ENCODE results near the gene CHPF2.

DNA sequence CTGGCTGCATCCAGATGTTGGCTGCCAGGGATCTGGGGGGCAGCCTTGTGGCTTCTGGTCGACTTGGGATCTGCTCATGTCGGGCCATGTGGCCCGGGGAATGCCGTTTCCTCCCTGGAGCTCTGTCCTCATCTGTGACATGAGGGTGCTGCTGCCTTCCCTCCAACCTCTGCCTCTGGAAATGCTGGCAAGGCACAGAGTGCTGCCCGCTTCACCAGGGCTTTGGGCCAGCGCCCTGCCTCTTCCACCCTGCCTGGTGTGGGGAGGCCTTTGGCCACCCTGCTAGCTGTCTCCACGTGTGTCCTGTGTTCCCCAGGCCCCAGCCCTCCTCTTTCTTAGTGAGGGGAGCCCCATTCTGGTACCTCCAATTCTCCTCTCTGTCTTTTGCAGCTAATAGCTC, 22.0 kb downstream of the CHPF2 start:
- TF ChIP-seq, protein P1, sequence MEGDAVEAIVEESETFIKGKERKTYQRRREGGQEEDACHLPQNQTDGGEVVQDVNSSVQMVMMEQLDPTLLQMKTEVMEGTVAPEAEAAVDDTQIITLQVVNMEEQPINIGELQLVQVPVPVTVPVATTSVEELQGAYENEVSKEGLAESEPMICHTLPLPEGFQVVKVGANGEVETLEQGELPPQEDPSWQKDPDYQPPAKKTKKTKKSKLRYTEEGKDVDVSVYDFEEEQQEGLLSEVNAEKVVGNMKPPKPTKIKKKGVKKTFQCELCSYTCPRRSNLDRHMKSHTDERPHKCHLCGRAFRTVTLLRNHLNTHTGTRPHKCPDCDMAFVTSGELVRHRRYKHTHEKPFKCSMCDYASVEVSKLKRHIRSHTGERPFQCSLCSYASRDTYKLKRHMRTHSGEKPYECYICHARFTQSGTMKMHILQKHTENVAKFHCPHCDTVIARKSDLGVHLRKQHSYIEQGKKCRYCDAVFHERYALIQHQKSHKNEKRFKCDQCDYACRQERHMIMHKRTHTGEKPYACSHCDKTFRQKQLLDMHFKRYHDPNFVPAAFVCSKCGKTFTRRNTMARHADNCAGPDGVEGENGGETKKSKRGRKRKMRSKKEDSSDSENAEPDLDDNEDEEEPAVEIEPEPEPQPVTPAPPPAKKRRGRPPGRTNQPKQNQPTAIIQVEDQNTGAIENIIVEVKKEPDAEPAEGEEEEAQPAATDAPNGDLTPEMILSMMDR (IDR thresholded peaks at IDR 0.05; ENCODE audit: poor library complexity) = no peak
- no peak for TF ChIP-seq EZH2phosphoT487 (IDR thresholded peaks at IDR 0.05; ENCODE audit: low read depth, severe bottlenecking, unreplicated experiment)
